ENCODE data around the gene CLCA1.

GRCh38 chr1:86541859-86542258, 73.1 kb downstream of the CLCA1 start:
- no peak for TF ChIP-seq NR2C2 (IDR thresholded peaks at IDR 0.05; ENCODE audit: borderline replicate concordance, control insufficient read depth, insufficient read length, low read depth)
- TF ChIP-seq NR2F1 (conservative IDR thresholded peaks at IDR 0.05), result no peak
- TF ChIP-seq, protein P1, sequence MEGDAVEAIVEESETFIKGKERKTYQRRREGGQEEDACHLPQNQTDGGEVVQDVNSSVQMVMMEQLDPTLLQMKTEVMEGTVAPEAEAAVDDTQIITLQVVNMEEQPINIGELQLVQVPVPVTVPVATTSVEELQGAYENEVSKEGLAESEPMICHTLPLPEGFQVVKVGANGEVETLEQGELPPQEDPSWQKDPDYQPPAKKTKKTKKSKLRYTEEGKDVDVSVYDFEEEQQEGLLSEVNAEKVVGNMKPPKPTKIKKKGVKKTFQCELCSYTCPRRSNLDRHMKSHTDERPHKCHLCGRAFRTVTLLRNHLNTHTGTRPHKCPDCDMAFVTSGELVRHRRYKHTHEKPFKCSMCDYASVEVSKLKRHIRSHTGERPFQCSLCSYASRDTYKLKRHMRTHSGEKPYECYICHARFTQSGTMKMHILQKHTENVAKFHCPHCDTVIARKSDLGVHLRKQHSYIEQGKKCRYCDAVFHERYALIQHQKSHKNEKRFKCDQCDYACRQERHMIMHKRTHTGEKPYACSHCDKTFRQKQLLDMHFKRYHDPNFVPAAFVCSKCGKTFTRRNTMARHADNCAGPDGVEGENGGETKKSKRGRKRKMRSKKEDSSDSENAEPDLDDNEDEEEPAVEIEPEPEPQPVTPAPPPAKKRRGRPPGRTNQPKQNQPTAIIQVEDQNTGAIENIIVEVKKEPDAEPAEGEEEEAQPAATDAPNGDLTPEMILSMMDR (IDR thresholded peaks at IDR 0.05 in 2 of 3, conservative IDR thresholded peaks at IDR 0.05 in 1 of 3; ENCODE audit: control insufficient read depth in 2 of 3, extremely low read depth in 1 of 3, insufficient read depth in 1 of 3, low read depth in 3 of 3, low read length in 3 of 3), result no peak
- TF ChIP-seq, protein P2, sequence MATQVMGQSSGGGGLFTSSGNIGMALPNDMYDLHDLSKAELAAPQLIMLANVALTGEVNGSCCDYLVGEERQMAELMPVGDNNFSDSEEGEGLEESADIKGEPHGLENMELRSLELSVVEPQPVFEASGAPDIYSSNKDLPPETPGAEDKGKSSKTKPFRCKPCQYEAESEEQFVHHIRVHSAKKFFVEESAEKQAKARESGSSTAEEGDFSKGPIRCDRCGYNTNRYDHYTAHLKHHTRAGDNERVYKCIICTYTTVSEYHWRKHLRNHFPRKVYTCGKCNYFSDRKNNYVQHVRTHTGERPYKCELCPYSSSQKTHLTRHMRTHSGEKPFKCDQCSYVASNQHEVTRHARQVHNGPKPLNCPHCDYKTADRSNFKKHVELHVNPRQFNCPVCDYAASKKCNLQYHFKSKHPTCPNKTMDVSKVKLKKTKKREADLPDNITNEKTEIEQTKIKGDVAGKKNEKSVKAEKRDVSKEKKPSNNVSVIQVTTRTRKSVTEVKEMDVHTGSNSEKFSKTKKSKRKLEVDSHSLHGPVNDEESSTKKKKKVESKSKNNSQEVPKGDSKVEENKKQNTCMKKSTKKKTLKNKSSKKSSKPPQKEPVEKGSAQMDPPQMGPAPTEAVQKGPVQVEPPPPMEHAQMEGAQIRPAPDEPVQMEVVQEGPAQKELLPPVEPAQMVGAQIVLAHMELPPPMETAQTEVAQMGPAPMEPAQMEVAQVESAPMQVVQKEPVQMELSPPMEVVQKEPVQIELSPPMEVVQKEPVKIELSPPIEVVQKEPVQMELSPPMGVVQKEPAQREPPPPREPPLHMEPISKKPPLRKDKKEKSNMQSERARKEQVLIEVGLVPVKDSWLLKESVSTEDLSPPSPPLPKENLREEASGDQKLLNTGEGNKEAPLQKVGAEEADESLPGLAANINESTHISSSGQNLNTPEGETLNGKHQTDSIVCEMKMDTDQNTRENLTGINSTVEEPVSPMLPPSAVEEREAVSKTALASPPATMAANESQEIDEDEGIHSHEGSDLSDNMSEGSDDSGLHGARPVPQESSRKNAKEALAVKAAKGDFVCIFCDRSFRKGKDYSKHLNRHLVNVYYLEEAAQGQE (IDR thresholded peaks at IDR 0.05; ENCODE audit: low read depth, low read length), result no peak
- TF ChIP-seq ZBTB33 (IDR thresholded peaks at IDR 0.05), result no peak
- no peak for TF ChIP-seq CBX3 (IDR thresholded peaks at IDR 0.05; ENCODE audit: borderline replicate concordance, low read depth)
- TF ChIP-seq SMARCA5 (IDR thresholded peaks at IDR 0.05), result no peak
- no peak for TF ChIP-seq NR2C1 (IDR thresholded peaks at IDR 0.05)
- TF ChIP-seq TAF1 (IDR thresholded peaks at IDR 0.05; ENCODE audit: borderline replicate concordance, low read depth, low read length), result no peak
- no peak for TF ChIP-seq MEF2B (IDR thresholded peaks at IDR 0.05; ENCODE audit: partially characterized antibody, poor library complexity, severe bottlenecking)
- TF ChIP-seq SPI1 (IDR thresholded peaks at IDR 0.05; ENCODE audit: borderline replicate concordance, insufficient read depth, low read depth, low read length), result no peak
- TF ChIP-seq SP1 (IDR thresholded peaks at IDR 0.05; ENCODE audit: low read depth, low read length), result no peak
- TF ChIP-seq, protein P3, sequence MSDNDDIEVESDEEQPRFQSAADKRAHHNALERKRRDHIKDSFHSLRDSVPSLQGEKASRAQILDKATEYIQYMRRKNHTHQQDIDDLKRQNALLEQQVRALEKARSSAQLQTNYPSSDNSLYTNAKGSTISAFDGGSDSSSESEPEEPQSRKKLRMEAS (IDR thresholded peaks at IDR 0.05; ENCODE audit: low read depth, low read length), result no peak
- no peak for TF ChIP-seq PAX8 (IDR thresholded peaks at IDR 0.05)

Data from GM12878 (cell line).